GM19372 (cell line): ENCODE results near the gene FNDC7.
A peak's percentile ranks its signal among the peaks of the same experiment; 100 is the strongest.
"Not testable (repeated sequence)": the region's sequence is repeated elsewhere in the genome, so short reads cannot be mapped to it uniquely, and the experiment has no call there.

Source experiments
- ATAC-seq: cut with Tn5 transposase; IDR thresholded peaks from one replicate; pipeline ENCODE4 v1.9.1; 2021; ENCODE audit warnings: mild to moderate bottlenecking, low read depth, moderate library complexity; ENCODE audit not compliant: unreplicated experiment

The FNDC7 gene

DNA sequence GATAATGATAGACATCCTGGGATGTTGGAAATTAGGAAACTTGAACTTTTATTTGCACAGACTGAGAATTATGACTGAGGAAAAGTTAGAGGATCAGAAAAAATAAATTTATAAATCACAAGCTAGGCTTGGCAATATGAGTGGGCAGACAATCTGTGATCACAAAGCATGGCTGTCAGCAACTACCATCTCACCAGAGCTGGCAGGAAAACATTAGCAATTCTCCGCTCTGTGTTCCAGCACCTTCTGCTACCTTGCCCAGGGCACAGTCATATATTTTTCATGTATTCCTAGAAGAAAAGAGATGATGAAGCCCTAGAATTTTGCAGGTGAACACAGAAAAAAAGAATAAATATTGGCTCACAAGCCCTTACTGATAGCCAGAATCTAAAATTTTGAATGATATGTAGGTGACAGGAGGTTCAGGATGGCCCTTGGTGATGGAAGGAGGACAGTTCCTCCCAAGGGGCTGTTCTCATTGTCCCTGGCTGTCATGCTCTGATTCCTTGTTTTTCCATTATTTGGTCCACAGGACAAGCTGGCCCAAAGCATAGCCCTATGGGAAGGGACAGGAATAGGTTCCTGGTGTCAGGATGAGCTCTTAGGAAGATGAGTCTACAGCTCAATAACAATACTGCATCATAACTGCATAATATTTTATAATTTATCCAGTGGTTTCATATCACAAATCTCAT lies 21.6 kb downstream of the FNDC7 start:
- ATAC-seq, result no peak

DNA sequence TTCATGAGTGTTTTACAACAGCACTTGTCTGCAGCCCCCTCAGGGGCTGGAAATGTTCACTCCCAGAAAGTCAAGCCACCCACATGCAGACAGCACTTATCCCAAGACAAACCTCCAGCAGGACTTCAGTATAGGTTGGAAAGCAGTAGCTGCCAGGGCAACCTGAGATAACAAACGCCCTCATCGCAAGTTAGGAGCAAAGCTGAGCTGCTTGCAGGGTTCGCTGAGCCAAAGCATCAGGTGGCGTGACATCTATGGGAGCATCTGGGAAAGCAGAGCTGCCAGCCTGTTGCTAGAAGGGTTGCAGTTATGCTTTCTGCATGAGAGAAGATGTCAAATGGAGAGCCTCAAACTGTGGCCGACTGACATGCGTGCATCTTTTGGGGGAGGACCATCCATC lies 29.5 kb downstream of the FNDC7 start:
- ATAC-seq, result no peak

DNA sequence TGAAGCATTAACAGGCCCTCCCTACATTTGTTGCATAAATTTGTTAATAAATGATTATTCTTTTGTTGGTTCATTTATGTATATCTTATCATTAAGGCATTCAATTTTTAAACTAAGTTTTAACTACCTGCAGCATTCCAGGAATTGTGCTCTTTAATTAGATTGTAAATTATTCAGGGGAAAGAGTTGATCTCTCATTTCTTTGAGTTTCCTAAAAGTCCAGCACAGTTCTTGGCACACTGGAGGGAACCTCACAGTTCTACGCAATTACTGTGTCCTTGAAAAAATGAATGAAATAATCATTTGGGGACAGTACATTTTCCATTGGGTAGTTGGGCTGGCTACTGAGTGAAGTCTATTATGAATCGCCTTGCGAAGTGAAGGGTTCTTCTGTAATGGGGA lies 33.3 kb downstream of the FNDC7 start:
- no peak for ATAC-seq

DNA sequence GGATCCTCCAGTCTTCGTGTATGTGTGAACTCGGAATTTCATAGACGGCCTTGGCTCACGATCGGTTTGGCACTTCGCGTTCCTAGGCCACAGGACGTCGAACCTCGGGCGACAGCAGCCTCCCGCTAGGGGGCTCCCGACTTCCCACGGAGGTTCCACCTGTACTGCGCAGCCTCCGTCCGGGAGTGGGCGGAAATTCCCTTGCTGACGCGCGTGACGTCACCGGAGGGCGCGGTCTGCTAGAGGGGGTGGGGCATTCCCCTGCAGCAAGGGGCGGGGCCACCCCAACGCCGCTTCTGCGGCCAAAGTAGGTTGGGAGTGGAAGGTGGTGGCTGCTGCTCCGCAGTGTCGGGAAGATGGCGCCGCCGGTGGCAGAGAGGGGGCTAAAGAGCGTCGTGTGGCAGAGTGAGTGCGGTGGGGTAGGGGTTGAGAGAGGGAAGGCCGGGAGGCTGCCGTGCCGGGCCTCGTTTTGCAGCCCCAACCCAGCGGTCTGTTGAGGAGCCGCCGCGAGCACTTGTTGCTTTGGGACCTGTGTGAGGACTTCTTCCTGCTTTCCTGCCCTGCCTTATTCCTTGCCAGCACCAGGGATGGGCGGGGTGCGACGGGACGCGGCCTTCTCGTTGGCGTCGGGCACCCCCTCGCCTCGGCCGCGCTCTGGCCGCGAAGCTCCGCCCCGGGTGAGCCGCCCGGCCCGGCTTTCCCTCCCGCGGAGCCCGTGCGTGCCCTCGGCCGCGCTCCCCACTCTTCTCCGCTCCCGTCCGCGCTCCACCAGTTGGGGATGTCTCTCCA lies 33.9 kb downstream of the FNDC7 start, which contains the start of gene STXBP3:
STXBP3 (plus strand) TSS at position 293 of the 789 bp plus-strand sequence; CDS start at position 357, 64 bp downstream.
- ATAC-seq, result peak; percentile 86

DNA sequence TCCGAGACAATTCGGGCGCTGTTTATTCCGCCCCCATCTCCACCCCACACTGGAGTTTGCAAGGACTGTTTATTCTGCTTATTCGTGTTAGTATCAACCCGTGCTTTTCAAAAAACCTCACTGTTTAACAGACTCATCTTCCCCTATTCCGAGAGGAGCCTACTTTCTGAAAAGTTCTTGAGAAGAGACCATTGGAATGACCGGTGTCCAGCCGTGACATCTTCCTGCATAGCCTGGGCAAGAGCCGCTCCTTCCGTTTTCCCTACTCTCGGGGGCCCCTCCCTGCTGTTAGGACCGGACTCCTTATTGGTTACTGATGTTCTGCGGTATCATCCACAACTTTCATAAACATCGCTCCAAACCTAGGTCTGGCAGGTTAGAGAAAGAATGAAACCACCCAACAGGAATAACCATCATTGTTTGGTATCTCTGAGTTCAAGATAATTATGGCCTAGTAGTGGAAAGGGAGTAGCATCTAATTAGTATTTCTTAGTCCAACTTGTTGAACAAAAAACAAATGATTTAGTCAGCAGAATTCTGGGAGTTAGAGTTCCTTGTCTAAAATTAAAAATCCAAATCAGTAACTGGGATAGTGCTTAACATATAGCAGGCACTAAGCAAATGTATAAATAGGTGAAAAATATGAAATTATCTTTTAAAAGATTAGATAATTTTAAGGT lies 34.6 kb downstream of the FNDC7 start:
- peak; percentile 13 for ATAC-seq

DNA sequence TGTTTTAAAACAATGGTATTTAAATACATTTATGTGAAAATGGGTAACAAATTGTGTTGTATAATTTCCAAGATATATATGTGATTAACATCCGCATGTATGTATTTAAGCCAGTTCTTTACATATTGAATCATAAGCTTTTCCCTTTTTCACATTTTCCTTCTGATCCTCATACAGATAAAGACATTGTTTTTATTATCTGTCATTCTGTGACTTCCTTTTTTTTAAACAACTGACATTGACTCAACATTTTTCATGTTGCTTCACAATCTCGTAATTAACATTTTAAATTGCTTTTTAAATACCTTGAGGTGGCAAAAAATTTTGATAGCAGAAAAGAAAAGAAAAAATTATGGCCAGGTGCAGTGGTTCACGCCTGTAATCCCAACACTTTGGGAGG lies 35.2 kb downstream of the FNDC7 start:
- ATAC-seq, result no peak

DNA sequence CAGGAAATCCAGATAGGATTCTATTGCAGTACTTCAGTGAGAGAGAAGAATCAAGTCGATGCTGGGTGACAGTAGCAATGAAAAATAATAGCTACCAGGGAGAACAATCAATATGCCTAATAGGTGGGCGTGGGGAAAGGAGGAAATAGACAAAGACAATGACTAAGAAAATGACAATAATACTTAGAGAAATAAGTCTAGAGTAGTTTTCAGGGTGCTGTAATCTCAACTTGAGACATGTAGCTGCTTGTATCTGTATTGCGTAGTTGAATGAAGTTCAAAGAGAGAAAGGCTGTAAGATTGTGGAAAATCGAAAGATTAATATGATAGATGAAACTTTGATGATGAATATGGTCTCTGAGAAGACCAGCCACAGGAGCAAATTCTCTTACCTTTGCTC lies 36.4 kb downstream of the FNDC7 start:
- no peak for ATAC-seq

DNA sequence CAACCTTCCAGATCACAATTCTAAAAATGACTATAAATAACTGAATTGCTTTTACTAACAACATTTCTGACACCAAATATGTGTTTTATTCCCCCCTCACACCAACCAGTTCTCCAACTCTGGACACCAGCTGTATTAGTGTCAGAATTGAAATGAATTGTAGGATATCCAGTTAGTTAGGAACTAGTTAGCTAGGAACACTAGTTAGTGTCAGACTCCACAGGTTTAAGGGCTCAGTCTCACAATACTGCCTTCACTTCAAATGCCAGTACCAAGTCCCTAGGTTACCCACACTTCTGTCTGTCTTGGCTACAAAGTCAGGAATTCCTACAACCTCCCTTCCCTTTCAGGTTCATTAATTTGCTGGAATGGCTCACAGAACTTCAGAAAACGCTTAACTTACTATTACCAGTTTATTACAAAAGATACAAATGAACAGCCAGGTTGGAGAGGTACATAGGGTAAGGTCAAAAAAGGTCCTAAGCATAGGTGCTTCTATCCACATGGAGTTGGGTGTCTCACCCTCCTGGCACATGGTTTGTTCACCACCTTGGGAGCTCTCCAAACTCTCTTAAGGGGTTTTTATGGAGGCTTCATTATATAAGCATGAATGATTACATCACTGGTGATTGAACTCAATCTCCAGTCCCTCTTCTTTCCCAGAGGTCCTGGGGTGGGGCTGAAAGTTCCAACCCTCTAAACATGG lies 37.9 kb downstream of the FNDC7 start:
- no peak for ATAC-seq

DNA sequence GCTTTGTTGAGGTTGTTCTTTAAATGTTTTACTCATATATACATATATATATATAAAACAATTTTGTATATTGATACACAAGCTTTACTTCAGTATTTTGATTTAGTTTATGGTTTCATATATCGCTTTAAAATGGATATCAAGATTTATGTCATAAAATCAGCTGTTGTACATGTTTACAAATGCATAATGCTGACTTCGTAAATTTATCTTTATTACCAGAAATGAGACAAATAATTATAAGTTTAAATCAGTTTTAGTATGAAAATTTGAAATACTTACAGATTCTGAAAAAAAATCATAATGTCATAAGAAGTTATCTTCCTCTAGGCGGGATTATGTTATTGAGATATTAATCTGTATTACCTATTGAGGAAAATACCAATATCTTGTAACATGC lies 40.7 kb downstream of the FNDC7 start:
- ATAC-seq, result no peak

DNA sequence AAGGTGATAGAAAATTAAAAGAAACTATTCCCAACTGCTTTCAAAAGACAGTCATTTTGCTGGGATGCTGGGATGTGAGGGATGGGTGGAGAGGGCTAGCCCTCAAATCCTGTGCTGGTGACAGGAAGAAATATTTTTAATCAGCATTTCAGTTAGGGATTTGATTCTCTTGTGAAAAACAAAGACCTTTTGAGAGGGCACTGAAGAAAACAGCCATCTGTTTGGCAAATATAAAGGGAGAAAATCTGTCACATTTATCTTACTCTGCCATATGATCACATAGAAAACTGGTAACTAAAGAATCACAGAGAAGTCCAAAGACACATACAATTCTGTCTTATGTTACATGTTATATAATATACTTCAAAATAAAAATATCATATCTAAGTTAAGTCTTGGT lies 46.1 kb downstream of the FNDC7 start:
- ATAC-seq, result no peak

DNA sequence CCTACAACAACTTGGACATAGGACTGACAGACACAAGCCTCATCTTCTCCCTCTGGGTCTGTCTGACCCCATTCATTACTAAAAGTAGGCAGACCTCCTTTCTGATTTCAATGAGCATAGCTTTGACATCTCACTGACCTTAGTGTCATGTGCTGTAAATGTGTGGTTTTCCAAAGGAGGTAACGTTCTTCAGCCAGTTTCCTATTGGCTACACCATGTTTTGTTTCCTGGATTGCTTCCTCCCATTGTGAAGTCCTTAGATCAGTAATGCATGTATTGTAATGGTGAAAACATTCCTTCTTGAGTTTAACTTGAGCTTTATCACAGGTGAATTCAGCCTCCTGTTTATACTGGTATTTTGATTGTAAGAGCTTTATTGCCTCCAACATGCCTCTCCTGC lies 54.4 kb downstream of the FNDC7 start:
- ATAC-seq, result no peak

DNA sequence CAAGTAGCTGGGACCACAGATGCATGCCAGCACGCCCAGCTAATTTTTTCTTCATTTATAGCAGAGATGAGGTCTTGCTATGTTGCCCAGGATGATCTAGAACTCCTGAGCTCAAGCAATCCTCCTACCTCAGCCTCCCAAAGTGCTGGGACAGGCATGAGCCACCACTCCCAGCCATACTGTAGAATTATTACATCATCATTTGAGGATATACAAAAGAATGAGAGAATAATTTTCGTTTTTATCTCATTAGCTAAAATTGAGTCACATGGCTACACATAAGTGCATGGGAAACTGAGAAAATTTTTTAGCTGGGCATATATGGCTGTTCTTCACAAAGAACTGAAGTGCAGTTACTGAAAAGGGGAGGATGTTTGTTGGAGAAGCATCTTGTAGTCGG lies 55.0 kb downstream of the FNDC7 start:
- ATAC-seq, result no peak

DNA sequence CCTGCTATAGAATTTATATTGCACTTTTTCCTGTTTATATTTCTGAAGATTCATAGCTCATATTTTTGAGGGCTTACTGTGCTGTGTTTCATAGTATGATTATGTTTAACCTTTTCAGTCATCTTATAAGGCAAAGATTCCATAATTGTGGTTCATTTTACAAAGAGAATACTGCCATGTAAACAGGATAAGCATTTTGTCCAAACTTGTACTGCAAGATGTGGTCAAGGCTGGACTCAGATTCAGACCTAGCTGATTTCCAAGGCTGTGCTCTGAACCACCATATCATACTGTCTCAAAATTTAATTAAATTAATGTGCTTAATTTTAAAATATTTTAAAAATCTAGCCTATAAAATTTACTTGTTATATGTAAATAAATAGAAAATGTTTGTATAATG lies 65.1 kb downstream of the FNDC7 start:
- no peak for ATAC-seq

DNA sequence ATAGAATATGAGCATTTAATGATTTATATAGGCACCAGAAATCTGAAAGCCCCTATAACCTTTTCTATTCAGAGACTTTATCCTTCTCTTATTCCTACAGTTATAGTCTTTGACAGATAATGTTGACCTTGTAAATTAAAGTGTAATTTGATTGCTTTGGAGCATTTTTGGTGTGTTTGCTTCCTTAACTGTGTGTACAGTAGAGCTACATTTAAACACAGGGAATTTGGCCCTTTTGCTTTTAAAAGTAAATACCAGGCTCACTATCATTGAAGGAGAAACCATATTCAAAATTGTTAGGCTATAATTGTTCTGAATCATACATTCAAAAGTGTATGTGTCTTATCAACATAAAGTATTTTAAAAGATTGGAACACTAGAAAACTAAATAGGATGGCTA lies 66.7 kb downstream of the FNDC7 start:
- ATAC-seq, result no peak

DNA sequence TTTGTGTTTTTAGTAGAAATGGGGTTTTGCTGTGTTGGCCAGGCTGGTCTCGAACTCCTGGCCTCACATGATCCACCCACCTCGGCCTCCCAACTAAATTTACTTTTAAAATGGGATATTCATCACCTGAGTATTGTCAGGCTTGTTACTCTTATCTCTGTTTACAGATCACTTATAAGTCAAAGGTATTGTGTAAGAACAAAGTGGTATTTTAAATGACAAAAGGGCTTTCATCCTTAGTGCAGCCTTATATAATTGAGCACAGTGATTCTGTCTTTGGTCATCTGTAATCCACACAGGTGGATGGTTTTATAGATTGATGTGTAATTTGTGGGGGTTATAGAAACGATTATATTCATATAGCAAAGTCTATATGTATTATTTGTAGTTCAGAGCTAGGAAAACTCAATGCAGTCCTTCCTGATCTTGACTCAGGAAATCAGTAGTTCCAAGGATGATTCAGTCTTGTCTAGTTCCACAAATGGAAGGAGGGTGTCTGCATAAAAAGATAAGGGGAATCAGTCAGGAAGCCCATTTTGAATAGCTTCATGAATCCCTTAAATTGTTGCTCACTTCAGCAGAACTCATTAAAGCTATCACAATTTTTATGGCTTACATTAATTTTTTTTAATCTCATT lies 68.3 kb downstream of the FNDC7 start:
- no peak for ATAC-seq

DNA sequence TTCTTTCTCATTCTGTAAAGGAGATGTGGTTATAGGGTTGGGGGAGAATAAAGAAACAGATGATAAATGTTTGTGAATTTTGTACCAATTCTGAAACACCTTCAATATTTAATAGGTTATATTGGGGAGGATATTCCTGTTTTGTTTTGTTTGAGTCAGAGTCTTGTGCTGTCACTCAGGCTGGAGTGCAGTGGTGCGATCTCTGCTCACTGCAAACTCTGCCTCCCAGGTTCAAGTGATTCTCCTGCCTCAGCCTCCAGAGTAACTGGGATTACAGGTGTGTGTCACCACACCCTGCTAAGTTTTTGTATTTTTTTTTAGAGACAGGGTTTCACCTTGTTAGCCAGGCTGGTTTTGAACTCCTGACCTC lies 68.9 kb downstream of the FNDC7 start:
- ATAC-seq, result not testable (repeated sequence)

DNA sequence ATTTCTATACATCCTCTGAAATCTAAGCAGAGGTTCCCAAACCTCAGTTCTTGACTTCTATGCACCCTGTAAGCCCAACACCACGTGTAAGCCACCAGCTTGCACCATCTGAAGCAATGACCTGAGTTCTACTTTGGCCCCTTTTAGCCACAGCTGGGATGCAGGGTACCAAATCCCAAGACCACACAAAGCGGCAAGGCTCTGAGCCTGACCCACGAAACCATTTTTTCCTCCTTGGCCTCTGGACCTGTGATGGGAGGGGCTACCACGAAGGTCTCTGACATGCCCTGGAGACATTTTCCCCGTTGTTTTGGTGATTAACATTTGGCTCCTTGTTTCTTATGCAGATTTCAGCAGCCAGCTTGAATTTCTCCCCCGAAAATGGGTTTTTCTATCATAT lies 72.6 kb downstream of the FNDC7 start:
- no peak for ATAC-seq

DNA sequence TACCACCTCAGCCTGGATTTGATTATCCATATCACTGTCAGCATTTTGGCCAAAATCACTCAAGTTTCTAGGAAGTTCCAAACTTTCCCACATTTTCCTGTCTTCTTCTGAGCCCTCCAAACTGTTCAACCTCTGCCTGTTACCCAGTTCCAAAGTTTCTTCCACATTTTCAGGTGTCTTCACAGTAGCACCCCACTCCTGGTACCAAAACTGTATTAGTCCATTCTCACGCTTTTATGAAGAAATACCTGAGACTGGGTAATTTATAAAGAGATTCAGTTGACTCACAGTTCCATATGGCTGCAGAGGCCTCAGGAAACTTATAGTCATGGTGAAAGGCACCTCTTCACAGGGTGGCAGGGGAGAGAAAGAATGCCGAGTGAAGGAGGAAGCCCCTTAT lies 73.2 kb downstream of the FNDC7 start:
- no peak for ATAC-seq

DNA sequence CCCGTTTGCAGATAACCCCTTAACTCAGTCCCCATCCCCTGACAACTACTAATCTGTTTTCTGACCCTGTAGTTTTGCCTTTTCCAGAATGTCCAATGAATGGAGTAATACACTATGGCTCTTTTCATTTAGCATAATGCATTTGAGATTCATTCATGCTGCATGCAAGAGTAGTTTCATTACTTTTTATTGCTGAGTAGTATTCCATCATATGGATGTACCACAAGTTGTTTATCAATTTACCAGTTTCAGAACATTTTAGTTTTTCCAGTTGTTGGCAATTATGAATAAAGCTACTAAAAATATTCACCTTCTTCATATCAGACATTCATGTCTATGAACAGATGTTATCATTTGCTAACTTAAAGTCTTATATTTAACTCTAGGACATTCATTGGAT lies 79.1 kb downstream of the FNDC7 start:
- ATAC-seq, result no peak
